IPS-18c (cell line): Measurements from ENCODE around the gene KLHDC8A.

Source experiments
- H3K4me3 ChIP-seq: 2 replicates; pipeline ENCODE4 v1.7.0; 2013; ENCODE audit warnings: low read depth, mild to moderate bottlenecking, low read length, moderate library complexity; ENCODE audit not compliant: insufficient read depth
- H3K9me3 ChIP-seq: one replicate; pipeline ENCODE4 v1.6.1; 2013; ENCODE audit warnings: mild to moderate bottlenecking, low read length, moderate library complexity; ENCODE audit not compliant: control insufficient read depth, insufficient read depth

The KLHDC8A gene

GRCh38 chr1:205353191-205353590 is 3.5 kb downstream of the KLHDC8A start:
- no peaks in the 10 kb centered on the region for H3K9me3 ChIP-seq
- H3K4me3 ChIP-seq: no peak overlapping the region

- no peaks in the 10 kb centered on the region for H3K9me3 ChIP-seq
- no peak overlapping the region for H3K4me3 ChIP-seq
These were observed 4.6 kb downstream of the KLHDC8A start for GRCh38 chr1:205351984-205352713.

GRCh38 chr1:205350691-205351141 is 6.0 kb downstream of the KLHDC8A start:
- Histone ChIP-seq H3K4me3 (no peak overlapping the region), H3K9me3 (no peaks in the 10 kb centered on the region)

GRCh38 chr1:205350124-205350523 is 6.6 kb downstream of the KLHDC8A start:
- H3K4me3 ChIP-seq: no peak overlapping the region
- no peaks in the 10 kb centered on the region for H3K9me3 ChIP-seq

GRCh38 chr1:205348554-205349487 is 7.9 kb downstream of the KLHDC8A start:
- Histone ChIP-seq H3K9me3 (no peaks in the 10 kb centered on the region), H3K4me3 (no peak overlapping the region)

- H3K9me3 ChIP-seq: no peaks in the 10 kb centered on the region
- no peak overlapping the region for H3K4me3 ChIP-seq
These were observed 9.7 kb downstream of the KLHDC8A start for GRCh38 chr1:205346956-205347574.

GRCh38 chr1:205345761-205346160 is 11.0 kb downstream of the KLHDC8A start:
- no peak overlapping the region for H3K4me3 ChIP-seq
- no peaks in the 10 kb centered on the region for H3K9me3 ChIP-seq

- Histone ChIP-seq H3K4me3 (peak overlapping the region; percentile 62), H3K9me3 (no peaks in the 10 kb centered on the region)
These were observed 12.4 kb downstream of the KLHDC8A start for GRCh38 chr1:205344066-205344928.

- H3K9me3 ChIP-seq: no peaks in the 10 kb centered on the region
- peak overlapping the region; percentile 62 for H3K4me3 ChIP-seq
These were observed 13.2 kb downstream of the KLHDC8A start for GRCh38 chr1:205343431-205344065.

GRCh38 chr1:205342986-205343385 is 13.7 kb downstream of the KLHDC8A start:
- H3K4me3 ChIP-seq: peak overlapping the region; percentile 62
- H3K9me3 ChIP-seq: no peaks in the 10 kb centered on the region

- no peaks in the 10 kb centered on the region for H3K9me3 ChIP-seq
- no peak overlapping the region for H3K4me3 ChIP-seq
These were observed 16.0 kb downstream of the KLHDC8A start for GRCh38 chr1:205340676-205341075.

- no peak overlapping the region for H3K4me3 ChIP-seq
These were observed 17.0 kb downstream of the KLHDC8A start for GRCh38 chr1:205339717-205340116.

GRCh38 chr1:205339197-205339702 is 17.5 kb downstream of the KLHDC8A start:
- Histone ChIP-seq H3K9me3 (no peaks in the 10 kb centered on the region), H3K4me3 (no peak overlapping the region)

More at GRCh38 chr1:205339717-205340116, 17.0 kb downstream of the KLHDC8A start:
- no peaks in the 10 kb centered on the region for H3K9me3 ChIP-seq

GRCh38 chr1:205338011-205338410 is 18.7 kb downstream of the KLHDC8A start:
- Histone ChIP-seq H3K4me3 (no peak overlapping the region), H3K9me3 (no peaks in the 10 kb centered on the region)

- no peaks in the 10 kb centered on the region for H3K9me3 ChIP-seq
These were observed 19.2 kb downstream of the KLHDC8A start for GRCh38 chr1:205337481-205337880.

GRCh38 chr1:205335692-205336091 is 21.0 kb downstream of the KLHDC8A start:
- Histone ChIP-seq H3K9me3 (no peaks in the 10 kb centered on the region), H3K4me3 (no peak overlapping the region)

More at GRCh38 chr1:205337481-205337880, 19.2 kb downstream of the KLHDC8A start:
- no peak overlapping the region for H3K4me3 ChIP-seq
